ENCODE measurements around the gene C1orf174.

DNA sequence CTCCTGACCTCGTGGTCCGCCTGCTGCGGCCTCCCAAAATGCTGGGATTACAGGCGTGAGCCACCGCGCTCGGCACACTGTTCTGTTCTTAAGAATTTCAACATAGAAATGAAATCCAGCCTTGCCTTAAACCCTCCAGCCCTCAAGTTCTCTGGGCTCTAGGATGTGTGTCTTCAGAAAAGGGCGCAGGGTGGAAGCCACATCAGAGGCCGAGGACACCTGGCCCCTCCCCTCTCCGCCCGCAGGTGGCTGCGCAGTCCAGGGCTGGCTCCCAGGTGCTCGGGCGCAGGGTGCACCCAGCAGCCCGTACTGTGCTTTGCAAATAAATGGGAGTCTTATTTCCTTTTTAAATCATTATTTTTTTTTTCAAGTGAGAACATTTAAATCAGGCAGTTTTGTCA is 2.0 kb upstream of the C1orf174 start:
- TF ChIP-seq SPI1 (IDR thresholded peaks at IDR 0.05; ENCODE audit: low read depth, low read length) (no peak), POLR2A (IDR thresholded peaks at IDR 0.05; ENCODE audit: low read depth, low read length) (no peak), POLR2AphosphoS5 (IDR thresholded peaks at IDR 0.05; ENCODE audit: low read depth, low read length) (no peak), TAF1 (IDR thresholded peaks at IDR 0.05; ENCODE audit: low read depth, low read length) (no peak), POU2F2 (IDR thresholded peaks at IDR 0.05; ENCODE audit: low read depth, low read length) (no peak), PAX5 (IDR thresholded peaks at IDR 0.05; ENCODE audit: insufficient read depth, low read length, severe bottlenecking) (no peak)
